ENCODE results near the gene DHRSX. TPM values are rescaled to one million over a fixed set of nuclear protein-coding genes. Genes with fewer than 3 reads are reported as not detected.
"Not testable (repeated sequence)": the region's sequence is repeated elsewhere in the genome, so short reads cannot be mapped to it uniquely, and the experiment has no call there.

DHRSX gene
- total RNA-seq, 4 donors from 2014 or later: 19.6 to 22.4 (median 21.0) TPM

- H3K4me3 ChIP-seq: no peak overlapping the region
- TF ChIP-seq EP300 (IDR thresholded peaks at IDR 0.05) (no peak), CTCF (IDR thresholded peaks at IDR 0.05) (no peak), POLR2A (IDR thresholded peaks at IDR 0.05; ENCODE audit: low read depth) (no peak), POLR2AphosphoS5 (IDR thresholded peaks at IDR 0.05) (no peak)
- H3K27me3 ChIP-seq: no peaks in the 10 kb centered on the region
- H3K4me1 ChIP-seq: peaks cover 0 to 10% (median 0%) of the 10 kb centered on the region in 4 donors
- WGBS: 93% methylated on average over 3 of the region's 3 CpGs
- no peak for DNase-seq (ENCODE audit: extremely low spot score)
- intact Hi-C loops (cut with DNase I): no loop called here
- H3K9me3 ChIP-seq: no peaks in the 10 kb centered on the region
- no peak overlapping the region for H3K27ac ChIP-seq (replicated peaks in 1 of 4)
- H3K36me3 ChIP-seq: peaks cover 0 to 10% (median 4%) of the 10 kb centered on the region in 4 donors
These were observed 115.6 kb downstream of the DHRSX start for GRCh38 chrX:2385224-2385623.

GRCh38 chrX:2384486-2384885 is 116.3 kb downstream of the DHRSX start:
- WGBS: 83% methylated on average over 4 of the region's 4 CpGs
- intact Hi-C loops (cut with DNase I): no loop called here
- H3K4me3 ChIP-seq: no peak overlapping the region

GRCh38 chrX:2383735-2384134 is 117.0 kb downstream of the DHRSX start:
- Histone ChIP-seq H3K4me1 (peaks cover 0 to 10% (median 0%) of the 10 kb centered on the region in 4 donors), H3K27me3 (no peaks in the 10 kb centered on the region), H3K9me3 (no peaks in the 10 kb centered on the region), H3K36me3 (peaks cover 0 to 6% (median 2%) of the 10 kb centered on the region in 4 donors), H3K4me3 (no peak overlapping the region), H3K27ac (replicated peaks in 1 of 4) (no peak overlapping the region)
- DNase-seq (ENCODE audit: extremely low spot score): no peak
- intact Hi-C loops (cut with DNase I): no loop called here
- no peak for TF ChIP-seq POLR2A (IDR thresholded peaks at IDR 0.05; ENCODE audit: low read depth)
- no peak for TF ChIP-seq EP300 (IDR thresholded peaks at IDR 0.05)
- no peak for TF ChIP-seq POLR2AphosphoS5 (IDR thresholded peaks at IDR 0.05)
- TF ChIP-seq CTCF (IDR thresholded peaks at IDR 0.05): no peak
- 99% methylated on average over 3 of the region's 3 CpGs for WGBS

More at GRCh38 chrX:2384486-2384885, 116.3 kb downstream of the DHRSX start:
- H3K9me3 ChIP-seq: no peaks in the 10 kb centered on the region
- no peak for DNase-seq (ENCODE audit: extremely low spot score)
- H3K27me3 ChIP-seq: no peaks in the 10 kb centered on the region
- H3K36me3 ChIP-seq: peaks cover 0 to 10% (median 4%) of the 10 kb centered on the region in 4 donors
- no peak overlapping the region for H3K27ac ChIP-seq (replicated peaks in 1 of 4)
- TF ChIP-seq CTCF (IDR thresholded peaks at IDR 0.05): no peak
- no peak for TF ChIP-seq POLR2AphosphoS5 (IDR thresholded peaks at IDR 0.05)
- no peak for TF ChIP-seq EP300 (IDR thresholded peaks at IDR 0.05)
- TF ChIP-seq POLR2A (IDR thresholded peaks at IDR 0.05; ENCODE audit: low read depth): no peak
- H3K4me1 ChIP-seq: peaks cover 0 to 10% (median 0%) of the 10 kb centered on the region in 4 donors

GRCh38 chrX:2383144-2383543 is 117.6 kb downstream of the DHRSX start:
- H3K4me1 ChIP-seq: peaks cover 0 to 10% (median 0%) of the 10 kb centered on the region in 4 donors
- no peak overlapping the region for H3K27ac ChIP-seq (replicated peaks in 1 of 4)
- no peaks in the 10 kb centered on the region for H3K27me3 ChIP-seq
- H3K9me3 ChIP-seq: no peaks in the 10 kb centered on the region
- WGBS: 97% methylated on average over 1 of the region's 1 CpG
- intact Hi-C loops (cut with DNase I): no loop called here
- H3K36me3 ChIP-seq: peaks cover 0 to 5% (median 2%) of the 10 kb centered on the region in 4 donors
- H3K4me3 ChIP-seq: no peak overlapping the region
- no peak for DNase-seq (ENCODE audit: extremely low spot score)
- TF ChIP-seq EP300 (IDR thresholded peaks at IDR 0.05) (no peak), CTCF (IDR thresholded peaks at IDR 0.05) (no peak), POLR2AphosphoS5 (IDR thresholded peaks at IDR 0.05) (no peak), POLR2A (IDR thresholded peaks at IDR 0.05; ENCODE audit: low read depth) (no peak)

GRCh38 chrX:2382433-2383048 is 118.2 kb downstream of the DHRSX start:
- H3K27ac ChIP-seq (replicated peaks in 1 of 4); H3K27me3 ChIP-seq; H3K4me3 ChIP-seq; intact Hi-C loops (cut with DNase I); H3K36me3 ChIP-seq; H3K4me1 ChIP-seq; DNase-seq (ENCODE audit: extremely low spot score); H3K9me3 ChIP-seq: not testable (repeated sequence)
- WGBS: 92% methylated on average over 3 of the region's 3 CpGs

All from esophagus muscularis mucosa (tissue), 4 donors.